MCF 10A (cell line): ENCODE measurements around the gene PPP1R26. TPM values are rescaled to one million over a fixed set of nuclear protein-coding genes. Genes with fewer than 3 reads are reported as not detected.
A peak's percentile ranks its signal among the peaks of the same experiment; 100 is the strongest.

Source experiments
- BruUV-seq: library from RNA; stranded (reverse); fragments of 400-500 nt; replicated peaks from 2 replicates; lab custom pipeline; 2021; lab: Mats Ljungman, UMichigan
- CTCF ChIA-PET: fragments of 300-600 bp; sonication (Branson Sonifier 250); formaldehyde crosslinking; extraction: SDS; loops from one replicate; lab custom pipeline; 2021; ENCODE audit warnings: antibody characterized with exemption, inconsistent platforms; lab: Yijun Ruan, JAX
- POLR2A ChIA-PET: fragments of 300-600, 350-650 bp; sonication (Branson Sonifier 250); formaldehyde crosslinking; extraction: SDS; loops from one replicate; lab custom pipeline; 2020; ENCODE audit warnings: antibody characterized with exemption, inconsistent platforms; lab: Yijun Ruan, JAX
- DNase-seq: peaks from one replicate; pipeline ENCODE4 v3.0.0-alpha.2; 2018; ENCODE audit not compliant: unreplicated experiment
- H3K27ac Mint-ChIP-seq: one replicate; pipeline ENCODE4 v1.8.0; 2022; ENCODE audit warnings: mild to moderate bottlenecking, low read depth, mixed read lengths; ENCODE audit not compliant: unreplicated experiment
- H3K27me3 Mint-ChIP-seq: one replicate; pipeline ENCODE4 v1.8.0; 2022; ENCODE audit warnings: mixed read lengths; ENCODE audit not compliant: insufficient read depth, unreplicated experiment
- H3K36me3 Mint-ChIP-seq: one replicate; pipeline ENCODE4 v1.8.0; 2022; ENCODE audit warnings: mild to moderate bottlenecking, moderate library complexity, mixed read lengths; ENCODE audit not compliant: insufficient read depth, unreplicated experiment
- H3K4me1 Mint-ChIP-seq: one replicate; pipeline ENCODE4 v1.8.0; 2022; ENCODE audit warnings: mixed read lengths; ENCODE audit not compliant: insufficient read depth, unreplicated experiment
- H3K4me3 Mint-ChIP-seq: one replicate; pipeline ENCODE4 v1.8.0; 2022; ENCODE audit warnings: mild to moderate bottlenecking, moderate library complexity, mixed read lengths; ENCODE audit not compliant: unreplicated experiment
- H3K9me3 Mint-ChIP-seq: one replicate; pipeline ENCODE4 v1.8.0; 2022; ENCODE audit warnings: mixed read lengths; ENCODE audit not compliant: unreplicated experiment
- intact Hi-C: fragments of 100-400 bp; cut with micrococcal nuclease; formaldehyde crosslinking; loops from 2 replicates; pipeline ENCODE4 v1.14.1; 2022
- total RNA-seq: library from RNA; stranded (reverse); gene quantifications from 2 replicates; pipeline ENCODE4 v1.2.3, GENCODE V29; 2022
- TF ChIP-seq, protein P1 (sequence below): fragments of 200-600 bp; IDR thresholded peaks from one replicate; pipeline ENCODE4 v1.8.0; 2022; ENCODE audit warnings: antibody characterized with exemption, mild to moderate bottlenecking; ENCODE audit not compliant: unreplicated experiment

Gene PPP1R26
- total RNA-seq, 1 experiment from 2014 or later, result 19.1 TPM

DNA sequence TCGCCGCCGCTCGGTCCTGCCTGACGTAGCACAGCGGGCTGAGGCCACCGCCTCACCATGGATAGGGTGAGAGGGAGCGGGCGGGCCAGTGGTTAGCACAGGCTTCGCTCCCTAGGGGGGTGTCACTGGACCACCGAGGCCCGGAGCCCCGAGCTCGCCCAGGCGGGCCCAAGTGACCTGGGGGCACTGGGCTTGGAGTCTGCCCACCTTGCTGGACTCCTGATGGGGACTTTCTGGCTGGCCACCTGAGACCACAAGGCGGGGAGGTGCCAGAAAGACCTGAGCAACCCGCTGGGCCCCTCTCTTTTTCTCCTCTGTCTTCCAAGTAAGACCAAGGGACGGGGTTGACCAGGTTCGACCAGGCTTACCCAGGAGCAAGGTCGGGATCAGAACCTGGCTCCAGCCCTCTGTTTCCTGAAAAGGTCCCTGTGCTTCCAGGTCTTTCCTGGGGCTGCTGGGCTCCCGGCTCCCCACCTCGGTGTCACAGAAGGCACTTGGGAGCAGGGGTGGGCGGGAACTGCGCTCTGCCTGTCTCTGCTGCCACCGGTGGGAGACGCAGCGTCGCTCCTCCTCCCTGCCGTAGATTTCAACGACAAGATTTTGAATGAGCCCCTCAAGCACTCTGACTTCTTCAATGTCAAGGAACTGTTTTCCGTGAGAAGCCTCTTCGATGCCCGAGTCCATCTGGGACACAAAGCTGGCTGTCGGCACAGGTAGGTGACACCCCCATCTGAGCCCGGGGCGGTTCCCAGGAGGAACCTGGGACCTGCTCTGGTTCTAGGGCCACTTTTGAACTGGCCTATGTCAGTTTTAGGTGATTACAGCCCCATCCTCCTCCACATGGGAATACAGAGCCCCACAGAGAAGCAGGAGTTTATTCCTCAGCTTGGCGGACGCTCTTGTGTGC is 21.9 kb downstream of the PPP1R26 start:
- H3K27ac Mint-ChIP-seq, result no peak overlapping the region
- H3K36me3 Mint-ChIP-seq, result peaks cover 30% of the 10 kb centered on the region
- no peaks in the 10 kb centered on the region for H3K9me3 Mint-ChIP-seq
- peak overlapping the region; percentile 80 for H3K4me3 Mint-ChIP-seq
- ChIA-PET POLR2A (interaction anchor here (1.5 kb wide), 1 partner anchor 21 kb away, joined by 5 read pairs; no protein-coding TSS in a partner anchor), CTCF (no interaction called here)
- no peak for DNase-seq
- H3K4me1 Mint-ChIP-seq, result no peaks in the 10 kb centered on the region
- BruUV-seq, result TSS peak; percentile 29
- TF ChIP-seq, protein P1, sequence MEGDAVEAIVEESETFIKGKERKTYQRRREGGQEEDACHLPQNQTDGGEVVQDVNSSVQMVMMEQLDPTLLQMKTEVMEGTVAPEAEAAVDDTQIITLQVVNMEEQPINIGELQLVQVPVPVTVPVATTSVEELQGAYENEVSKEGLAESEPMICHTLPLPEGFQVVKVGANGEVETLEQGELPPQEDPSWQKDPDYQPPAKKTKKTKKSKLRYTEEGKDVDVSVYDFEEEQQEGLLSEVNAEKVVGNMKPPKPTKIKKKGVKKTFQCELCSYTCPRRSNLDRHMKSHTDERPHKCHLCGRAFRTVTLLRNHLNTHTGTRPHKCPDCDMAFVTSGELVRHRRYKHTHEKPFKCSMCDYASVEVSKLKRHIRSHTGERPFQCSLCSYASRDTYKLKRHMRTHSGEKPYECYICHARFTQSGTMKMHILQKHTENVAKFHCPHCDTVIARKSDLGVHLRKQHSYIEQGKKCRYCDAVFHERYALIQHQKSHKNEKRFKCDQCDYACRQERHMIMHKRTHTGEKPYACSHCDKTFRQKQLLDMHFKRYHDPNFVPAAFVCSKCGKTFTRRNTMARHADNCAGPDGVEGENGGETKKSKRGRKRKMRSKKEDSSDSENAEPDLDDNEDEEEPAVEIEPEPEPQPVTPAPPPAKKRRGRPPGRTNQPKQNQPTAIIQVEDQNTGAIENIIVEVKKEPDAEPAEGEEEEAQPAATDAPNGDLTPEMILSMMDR, result no peak
- intact Hi-C loops, result no loop called here
- H3K27me3 Mint-ChIP-seq, result no peaks in the 10 kb centered on the region

DNA sequence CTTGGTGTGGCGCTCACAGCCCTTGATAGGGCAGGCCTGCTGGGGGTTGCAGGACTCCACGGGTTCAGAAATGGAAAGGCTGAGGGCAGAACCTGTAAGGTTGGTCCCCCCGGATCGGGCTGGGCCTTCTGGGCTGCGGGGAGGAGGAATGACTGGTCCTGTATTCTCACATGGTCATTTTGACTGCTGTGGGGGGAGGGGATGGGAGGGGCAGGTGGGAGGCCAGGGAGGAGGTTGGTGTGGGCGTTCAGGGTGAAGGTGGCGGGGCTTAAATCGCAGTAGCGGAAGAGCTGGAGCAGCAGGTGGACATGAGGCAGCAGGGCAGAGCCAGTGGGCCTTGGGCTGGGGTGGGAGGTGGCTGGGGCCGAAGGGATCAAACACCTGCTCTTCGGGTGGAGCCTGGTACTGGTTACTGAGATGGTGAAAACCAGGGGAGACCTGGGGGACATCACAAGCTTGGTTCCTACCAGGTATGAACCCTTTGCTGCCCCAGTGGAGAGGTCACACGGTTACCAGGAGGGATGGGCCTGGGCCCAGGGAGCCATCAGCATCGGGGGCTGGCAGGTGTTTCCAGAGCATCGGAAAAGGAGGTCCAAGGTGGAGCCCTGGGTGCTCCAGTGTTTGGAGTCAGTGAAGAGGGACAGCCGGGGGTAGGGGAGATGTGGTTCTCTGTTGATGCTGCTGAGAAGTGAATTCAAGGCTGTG is 22.7 kb downstream of the PPP1R26 start:
- CTCF ChIA-PET, result no interaction called here
- intact Hi-C loops, result no loop called here

DNA sequence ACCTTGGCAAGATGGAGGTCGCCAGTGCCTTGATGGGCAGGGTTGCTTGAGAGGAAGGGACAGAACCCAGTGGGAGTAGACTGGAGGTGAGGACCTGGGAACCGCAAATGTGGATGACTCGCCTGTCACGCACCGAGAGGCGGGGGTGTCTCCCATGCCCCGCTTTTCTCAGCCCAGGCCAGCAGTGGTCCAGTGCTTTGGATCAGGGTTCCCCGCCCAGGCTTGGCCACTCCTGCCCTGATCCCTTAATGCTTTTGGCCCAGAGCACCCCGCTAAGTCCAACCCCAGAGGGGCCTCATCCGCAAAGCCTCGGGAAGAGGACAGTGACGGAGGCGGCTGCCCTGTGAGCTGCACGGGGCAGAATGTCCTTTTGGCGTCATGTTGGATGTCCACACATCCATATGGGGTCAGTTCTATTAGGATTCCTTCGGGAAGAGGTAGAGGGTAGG is 23.3 kb downstream of the PPP1R26 start:
- no peak for DNase-seq
- no peaks in the 10 kb centered on the region for H3K9me3 Mint-ChIP-seq
- H3K4me1 Mint-ChIP-seq, result no peaks in the 10 kb centered on the region
- no peak overlapping the region for H3K27ac Mint-ChIP-seq
- BruUV-seq, result no TSS peak
- CTCF ChIA-PET, result no interaction called here
- TF ChIP-seq, protein P1, result no peak
- intact Hi-C loops, result no loop called here
- no peaks in the 10 kb centered on the region for H3K27me3 Mint-ChIP-seq
- POLR2A ChIA-PET, result interaction anchor here (0.8 kb wide), 1 partner anchor 26 kb away, joined by 3 read pairs; no protein-coding TSS in a partner anchor
- no peak overlapping the region for H3K4me3 Mint-ChIP-seq
- peaks cover 30% of the 10 kb centered on the region for H3K36me3 Mint-ChIP-seq

More for the DNA sequence above, 22.7 kb downstream of the PPP1R26 start:
- DNase-seq, result no peak
- POLR2A ChIA-PET, result interaction anchor here (0.8 to 1.5 kb wide), 2 partner anchors 22 to 26 kb away, joined by 3 to 5 read pairs; no protein-coding TSS in a partner anchor
- H3K9me3 Mint-ChIP-seq, result no peaks in the 10 kb centered on the region
- peaks cover 30% of the 10 kb centered on the region for H3K36me3 Mint-ChIP-seq
- no TSS peak for BruUV-seq
- H3K27me3 Mint-ChIP-seq, result no peaks in the 10 kb centered on the region
- H3K4me3 Mint-ChIP-seq, result peak overlapping the region; percentile 80
- H3K4me1 Mint-ChIP-seq, result no peaks in the 10 kb centered on the region
- no peak overlapping the region for H3K27ac Mint-ChIP-seq
- TF ChIP-seq, protein P1, result no peak
